PC-3 (cell line): ENCODE measurements around the gene MAML3. TPM values are rescaled to one million over a fixed set of nuclear protein-coding genes. Genes with fewer than 3 reads are reported as not detected.

Experiments used
- ATAC-seq: fragments of 200-7000 bp; cut with Tn5 transposase; 2 replicates; pipeline ENCODE4 v1.9.1; 2020; ENCODE audit warnings: mild to moderate bottlenecking, moderate library complexity
- BruUV-seq: library from RNA; stranded (reverse); fragments of 400-500 nt; replicated peaks from 2 replicates; lab custom pipeline; 2021; lab: Mats Ljungman, UMichigan
- CTCF ChIA-PET: fragments of 300-600 bp; sonication (Branson Sonifier 250); formaldehyde crosslinking; loops from one replicate; lab custom pipeline; 2022; ENCODE audit warnings: antibody characterized with exemption; lab: Charles Lee
- POLR2A ChIA-PET: fragments of 300-600 bp; sonication (Branson Sonifier 250); formaldehyde crosslinking; loops from one replicate; lab custom pipeline; 2022; ENCODE audit warnings: antibody characterized with exemption; ENCODE audit not compliant: unreplicated experiment; lab: Charles Lee
- DNase-seq: peaks from one replicate; pipeline ENCODE4 v3.0.0-alpha.2; 2015
- H2AFZ ChIP-seq: fragments of 300-600 bp; sonication (generic); 2 replicates; pipeline ENCODE4 v1.6.0; 2016; ENCODE audit warnings: antibody characterized with exemption, low read length
- H3F3A ChIP-seq: fragments of 300-600 bp; sonication (generic); one replicate; pipeline ENCODE4 v1.6.0; 2017; ENCODE audit warnings: antibody characterized with exemption, low read length, control low read depth, mild to moderate bottlenecking; ENCODE audit not compliant: unreplicated experiment
- H3K27ac ChIP-seq: fragments of 300-600 bp; sonication (generic); 2 replicates; pipeline ENCODE4 v1.5.1; 2016; ENCODE audit warnings: mild to moderate bottlenecking, low read length
- H3K27me3 ChIP-seq: fragments of 300-600 bp; sonication (generic); 2 replicates; pipeline ENCODE4 v1.6.1; 2016; ENCODE audit warnings: low read length, mixed read lengths
- H3K36me3 ChIP-seq: fragments of 300-600 bp; sonication (generic); 2 replicates; pipeline ENCODE4 v1.6.1; 2016; ENCODE audit warnings: low read depth, mixed run types, low read length, mixed read lengths
- H3K4me1 ChIP-seq: fragments of 300-600 bp; sonication (generic); 2 replicates; pipeline ENCODE4 v1.5.1; 2016; ENCODE audit warnings: low read length; ENCODE audit not compliant: insufficient read depth
- H3K4me2 ChIP-seq: fragments of 300-600 bp; sonication (generic); 2 replicates; pipeline ENCODE4 v1.6.0; 2016; ENCODE audit warnings: low read length
- H3K4me3 ChIP-seq: fragments of 300-600 bp; sonication (generic); 2 replicates; pipeline ENCODE4 v1.5.1; 2016; ENCODE audit warnings: mild to moderate bottlenecking, low read length, mixed read lengths
- H3K79me2 ChIP-seq: fragments of 300-600 bp; sonication (generic); 2 replicates; pipeline ENCODE4 v1.6.1; 2017; ENCODE audit warnings: low read length, mixed read lengths
- H3K9ac ChIP-seq: fragments of 300-600 bp; sonication (generic); 2 replicates; pipeline ENCODE4 v1.6.0; 2016; ENCODE audit warnings: mild to moderate bottlenecking, low read length
- H3K9me2 ChIP-seq: fragments of 300-600 bp; sonication (generic); replicated peaks from 2 replicates; pipeline ENCODE4 v1.6.1; 2016; ENCODE audit warnings: mixed run types, low read length, mixed read lengths
- H3K9me3 ChIP-seq: fragments of 300-600 bp; sonication (generic); 2 replicates; pipeline ENCODE4 v1.6.1; 2016; ENCODE audit warnings: low read length, mixed read lengths
- H4K20me1 ChIP-seq: fragments of 300-600 bp; sonication (generic); 2 replicates; pipeline ENCODE4 v1.6.1; 2016; ENCODE audit warnings: low read length, mixed read lengths
- EZH2 ChIP-seq: fragments of 300-600 bp; sonication (generic); IDR thresholded peaks from one replicate; pipeline ENCODE4 v1.6.1; 2017; ENCODE audit warnings: antibody characterized with exemption, mild to moderate bottlenecking, low read length; ENCODE audit not compliant: unreplicated experiment
- EZH2phosphoT487 ChIP-seq: fragments of 300-600 bp; sonication (generic); IDR thresholded peaks from 2 replicates; pipeline ENCODE4 v1.6.1; 2018; ENCODE audit warnings: mild to moderate bottlenecking, antibody characterized with exemption, low read length, borderline replicate concordance
- intact Hi-C: fragments of 100-400 bp; cut with micrococcal nuclease; formaldehyde crosslinking; loops from 2 replicates; pipeline ENCODE4 v1.9.0; 2023
- total RNA-seq: library from RNA; depleted of rRNA; stranded (reverse); fragments of >200 nt; gene quantifications from 2 replicates; pipeline ENCODE4 v1.2.3, GENCODE V29; 2014
- TF ChIP-seq, protein P1 (sequence below): fragments of 300-600 bp; sonication (generic); conservative IDR thresholded peaks from 2 replicates; pipeline ENCODE4 v1.5.1; 2017; ENCODE audit warnings: antibody characterized with exemption, low read depth, mild to moderate bottlenecking, low read length

Gene MAML3
- total RNA-seq, 1 experiment from 2014 or later: 4.3 TPM

GRCh38 chr4:140018931-140019618, 134.9 kb downstream of the MAML3 start:
- Histone ChIP-seq H3K9me2 (no peaks in the 10 kb centered on the region), H3F3A (no peaks in the 10 kb centered on the region), H3K36me3 (0 out of 2 replicates have a peak, but pooled peaks cover 4% of the 10 kb centered on the region), H4K20me1 (no peaks in the 10 kb centered on the region), H3K4me2 (peak overlapping the region; percentile 77), H3K79me2 (no peaks in the 10 kb centered on the region), H3K9ac (peak overlapping the region; percentile 56), H3K27ac (peak overlapping the region; percentile 94), H3K4me1 (peaks cover 37% of the 10 kb centered on the region), H3K4me3 (peak overlapping the region; percentile 36; the same call in 1 of the 2 replicates), H3K9me3 (no peaks in the 10 kb centered on the region), H2AFZ (no peak overlapping the region), H3K27me3 (no peaks in the 10 kb centered on the region)
- ChIA-PET CTCF (interaction anchor here (0.6 kb wide), 1 partner anchor 75 kb away, joined by 3 read pairs; no protein-coding TSS in a partner anchor), POLR2A (no interaction called here)
- ATAC-seq: peak; percentile 90
- DNase-seq: peak; percentile 87
- BruUV-seq: no TSS peak
- TF ChIP-seq EZH2 (no peak), EZH2phosphoT487 (no peak)
- TF ChIP-seq, protein P1, sequence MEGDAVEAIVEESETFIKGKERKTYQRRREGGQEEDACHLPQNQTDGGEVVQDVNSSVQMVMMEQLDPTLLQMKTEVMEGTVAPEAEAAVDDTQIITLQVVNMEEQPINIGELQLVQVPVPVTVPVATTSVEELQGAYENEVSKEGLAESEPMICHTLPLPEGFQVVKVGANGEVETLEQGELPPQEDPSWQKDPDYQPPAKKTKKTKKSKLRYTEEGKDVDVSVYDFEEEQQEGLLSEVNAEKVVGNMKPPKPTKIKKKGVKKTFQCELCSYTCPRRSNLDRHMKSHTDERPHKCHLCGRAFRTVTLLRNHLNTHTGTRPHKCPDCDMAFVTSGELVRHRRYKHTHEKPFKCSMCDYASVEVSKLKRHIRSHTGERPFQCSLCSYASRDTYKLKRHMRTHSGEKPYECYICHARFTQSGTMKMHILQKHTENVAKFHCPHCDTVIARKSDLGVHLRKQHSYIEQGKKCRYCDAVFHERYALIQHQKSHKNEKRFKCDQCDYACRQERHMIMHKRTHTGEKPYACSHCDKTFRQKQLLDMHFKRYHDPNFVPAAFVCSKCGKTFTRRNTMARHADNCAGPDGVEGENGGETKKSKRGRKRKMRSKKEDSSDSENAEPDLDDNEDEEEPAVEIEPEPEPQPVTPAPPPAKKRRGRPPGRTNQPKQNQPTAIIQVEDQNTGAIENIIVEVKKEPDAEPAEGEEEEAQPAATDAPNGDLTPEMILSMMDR: no peak
- intact Hi-C loops: loop anchor here (1.0 to 2.0 kb wide), 3 partner anchors 28 to 133 kb away; no protein-coding TSS in a partner anchor

DNA sequence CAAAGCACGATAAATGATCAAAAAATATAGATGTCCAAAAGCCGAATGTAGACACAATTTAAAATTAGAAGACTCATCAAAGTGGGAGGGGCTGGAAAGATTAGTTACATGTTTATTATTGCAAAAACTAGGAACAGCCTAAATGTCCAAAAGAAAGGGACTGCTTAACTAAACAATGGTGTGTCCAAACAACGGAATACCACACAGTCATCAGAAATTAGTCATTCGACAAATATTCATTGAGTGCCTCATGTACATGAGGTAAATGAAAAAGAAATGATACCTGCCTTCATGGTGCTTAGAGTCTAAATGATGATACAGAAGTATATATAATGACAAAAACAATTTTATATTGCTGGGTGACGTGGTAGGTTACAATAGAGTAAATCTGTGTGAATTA, 139.7 kb downstream of the MAML3 start:
- DNase-seq: peak; percentile 66
- intact Hi-C loops: loop anchor here (5.0 kb wide), 2 partner anchors 118 to 277 kb away; no protein-coding TSS in a partner anchor

More for the DNA sequence above, 139.7 kb downstream of the MAML3 start:
- Histone ChIP-seq H3K9me3 (no peaks in the 10 kb centered on the region), H3K27me3 (no peaks in the 10 kb centered on the region), H3K36me3 (0 out of 2 replicates have a peak, but pooled peaks cover 4% of the 10 kb centered on the region), H3F3A (no peaks in the 10 kb centered on the region), H2AFZ (no peak overlapping the region), H3K4me1 (peaks cover 34% of the 10 kb centered on the region), H3K9me2 (no peaks in the 10 kb centered on the region), H3K4me2 (no peak overlapping the region), H4K20me1 (no peaks in the 10 kb centered on the region), H3K4me3 (no peak overlapping the region), H3K9ac (no peak overlapping the region; the same call in 1 of the 2 replicates), H3K79me2 (peaks cover 7% of the 10 kb centered on the region; the same call in 1 of the 2 replicates), H3K27ac (peak overlapping the region; percentile 82)
- no peak for ATAC-seq
- ChIA-PET POLR2A (no interaction called here), CTCF (no interaction called here)
- BruUV-seq: no TSS peak
- no peak for TF ChIP-seq EZH2phosphoT487
- no peak for TF ChIP-seq EZH2
- TF ChIP-seq, protein P1: no peak
